GM18519 (cell line): ENCODE measurements around the gene MYMX.

ENCODE experiments used
- ATAC-seq: cut with Tn5 transposase; IDR thresholded peaks from one replicate; pipeline ENCODE4 v1.9.1; 2021; ENCODE audit warnings: mild to moderate bottlenecking, moderate library complexity; ENCODE audit not compliant: unreplicated experiment, low FRiP score

Gene MYMX

DNA sequence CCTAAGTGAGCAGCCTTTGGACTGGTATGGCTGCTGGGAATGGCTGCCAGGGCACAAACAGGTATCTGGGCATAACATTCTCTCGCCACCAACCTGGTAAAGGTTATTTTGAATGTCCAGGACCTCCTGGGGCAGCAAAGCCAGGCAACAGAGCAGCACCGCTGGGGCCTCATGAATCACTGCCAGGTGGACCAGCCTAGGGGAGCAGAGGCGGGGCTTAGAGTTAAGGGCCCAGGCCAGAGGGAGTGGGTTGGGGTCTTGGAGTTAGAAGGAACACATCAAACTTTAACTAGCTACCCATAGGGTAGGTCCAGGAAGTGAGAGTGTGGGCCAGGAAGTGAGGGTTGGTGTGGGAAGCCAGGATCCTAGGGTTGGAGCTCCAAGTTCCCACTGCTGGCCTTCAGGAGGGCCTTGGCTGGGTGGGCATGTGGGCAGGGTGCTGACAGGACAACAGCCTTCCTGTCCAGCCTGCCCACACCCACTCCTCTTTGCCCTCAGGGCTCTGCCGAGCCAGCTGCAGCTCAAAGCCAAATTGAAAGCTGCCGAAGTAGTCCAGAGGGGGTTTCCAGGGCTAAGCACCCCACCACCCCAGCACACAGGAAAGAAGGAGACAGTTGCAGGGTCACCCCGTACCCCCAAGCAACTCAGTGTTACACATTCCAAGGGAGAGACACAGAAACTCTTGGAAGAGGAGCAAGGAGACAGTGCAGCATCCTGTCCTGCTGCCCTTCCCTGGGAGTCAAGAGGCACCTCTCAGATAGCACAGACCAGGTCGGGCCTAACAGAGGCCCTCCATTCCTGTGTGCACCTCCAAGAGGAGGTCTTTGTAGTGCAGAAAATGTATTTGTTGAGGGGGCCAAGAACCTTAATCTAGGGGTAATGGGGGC, 46.0 kb downstream of the MYMX start:
- no peak for ATAC-seq

DNA sequence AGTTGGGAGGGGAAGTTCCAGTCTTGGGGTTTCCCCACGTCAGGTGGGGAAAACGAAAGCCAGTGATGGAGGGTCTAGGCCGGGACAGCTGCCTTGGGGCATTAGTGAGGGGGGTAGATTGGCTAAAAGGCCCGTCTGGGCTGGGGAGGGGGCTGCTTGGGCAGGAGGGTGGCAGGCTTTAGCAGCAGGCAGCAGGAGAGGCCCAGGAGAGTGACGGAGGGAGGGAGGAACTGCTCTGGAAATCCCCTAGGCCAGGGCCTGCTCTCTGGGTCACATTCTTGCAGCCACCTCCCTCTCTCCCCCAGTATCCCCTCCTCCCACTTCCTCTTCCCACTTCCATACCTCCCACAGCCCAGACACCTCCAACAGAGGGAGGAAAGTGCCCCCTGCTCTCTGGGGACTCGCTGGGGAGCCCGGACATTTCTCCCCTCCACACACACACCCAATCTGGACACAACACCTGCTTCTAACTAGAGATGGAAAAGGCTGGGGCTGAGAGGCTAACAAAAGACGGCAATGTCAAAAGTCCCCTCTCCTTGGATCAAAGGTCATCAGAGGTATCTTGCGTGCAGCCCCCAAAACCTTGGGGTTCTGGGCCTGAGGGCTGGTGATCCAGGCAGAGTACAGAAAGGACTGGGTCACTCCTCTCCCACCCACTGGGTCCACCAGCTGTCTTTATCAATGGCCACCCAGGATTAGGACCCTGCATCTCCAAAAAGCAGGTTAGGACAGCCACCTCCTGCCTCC, 46.8 kb downstream of the MYMX start:
- ATAC-seq: no peak

- ATAC-seq: no peak
These were observed 47.7 kb downstream of the MYMX start for GRCh38 chr6:44264154-44265006.

DNA sequence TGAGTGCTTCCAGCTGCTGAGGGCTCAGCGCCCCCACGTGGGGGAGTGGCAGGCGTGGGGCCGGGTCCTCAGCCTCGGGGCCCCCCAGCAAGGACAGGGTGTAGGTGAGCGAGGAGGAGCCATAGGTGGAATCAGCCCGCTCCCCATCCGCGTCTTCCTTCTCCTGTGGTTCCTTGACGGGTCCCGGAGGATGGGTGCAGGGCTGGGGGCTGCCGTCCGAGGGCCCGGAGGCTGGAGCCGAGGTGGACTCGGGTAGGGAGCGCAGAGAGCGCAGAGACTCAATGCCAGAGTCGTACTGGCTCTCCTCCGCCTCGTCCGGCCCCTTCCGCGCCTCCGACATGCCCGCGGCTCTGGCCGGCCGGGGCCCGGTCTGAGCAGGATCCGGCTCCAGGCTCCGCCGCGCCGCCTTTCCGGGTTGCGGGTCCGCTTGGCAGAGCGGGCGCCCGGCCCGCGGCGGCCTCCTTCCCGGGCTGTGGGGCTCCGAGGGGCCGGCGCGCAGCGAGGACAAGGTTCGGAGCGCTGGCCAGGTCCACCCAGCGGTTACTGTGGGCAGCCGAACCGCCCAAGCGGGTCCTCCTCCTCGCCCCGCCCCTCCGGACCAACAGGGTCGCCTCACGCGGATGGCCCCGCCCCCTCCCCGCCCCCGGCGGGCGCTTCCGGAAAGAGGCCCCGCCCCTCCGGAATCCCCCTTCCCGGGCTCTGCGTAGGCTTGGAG, 48.4 kb downstream of the MYMX start, which contains the start of gene NFKBIE:
NFKBIE (minus strand) TSS at position 545 of the 715 bp plus-strand sequence; CDS start at position 340, 205 bp downstream.
- no peak for ATAC-seq

DNA sequence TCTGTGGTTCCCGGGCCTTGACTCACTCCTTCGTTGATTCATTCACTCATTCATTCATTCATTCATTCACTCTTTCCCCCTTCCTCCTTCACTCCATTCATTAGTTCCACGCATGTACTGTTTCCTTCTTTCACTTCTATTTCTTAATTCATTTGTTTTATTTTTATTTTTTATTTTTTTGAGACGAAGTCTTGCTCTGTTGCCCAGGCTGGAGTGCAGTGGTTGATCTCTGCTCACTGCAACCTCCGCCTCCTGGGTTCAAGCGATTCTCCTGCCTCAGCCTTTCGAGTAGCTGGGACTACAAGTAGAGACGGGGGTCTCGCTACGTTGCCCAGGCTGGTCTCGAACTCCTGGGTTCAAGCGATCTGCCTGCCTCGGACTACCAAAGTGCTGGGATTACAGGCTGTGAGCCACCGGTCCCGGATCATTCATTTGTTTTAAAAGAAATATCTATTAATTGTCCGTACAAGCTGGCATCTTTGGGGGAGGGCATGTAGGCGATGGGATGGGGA, 49.1 kb downstream of the MYMX start:
- no peak for ATAC-seq

DNA sequence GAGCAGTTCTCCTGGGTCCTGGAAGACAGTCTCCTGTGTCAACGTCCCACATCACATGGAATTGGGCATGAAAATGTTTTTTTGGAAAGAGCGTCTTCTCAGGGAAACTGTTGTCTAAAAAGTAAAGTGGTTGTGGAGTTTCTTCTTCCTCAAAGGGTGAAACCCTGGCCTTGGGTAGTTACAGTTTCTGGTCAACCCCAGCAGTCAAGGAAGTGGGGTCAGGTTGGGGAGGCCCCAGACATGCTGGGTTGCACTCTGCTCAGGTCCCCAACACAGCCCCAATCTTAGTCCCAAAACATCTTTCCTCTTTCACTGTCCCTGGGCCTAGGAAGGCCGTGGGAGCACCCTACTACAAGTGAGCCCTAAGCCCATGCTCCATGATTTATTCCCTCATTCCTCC, 49.6 kb downstream of the MYMX start:
- no peak for ATAC-seq

GRCh38 chr6:44267252-44267651, 50.5 kb downstream of the MYMX start:
- no peak for ATAC-seq
